GM23248 (cell line): ENCODE measurements around the gene ECT2.

Source experiments
- EZH2 ChIP-seq: fragments of 200-600 bp; sonication (generic); IDR thresholded peaks from 2 replicates; pipeline ENCODE4 v1.6.1; 2018; ENCODE audit warnings: antibody characterized with exemption, mild to moderate bottlenecking; ENCODE audit not compliant: insufficient read depth, poor library complexity, severe bottlenecking
- EZH2phosphoT487 ChIP-seq: fragments of 200-600 bp; sonication (generic); IDR thresholded peaks from 2 replicates; pipeline ENCODE4 v1.6.1; 2018; ENCODE audit warnings: antibody characterized with exemption, moderate library complexity, mild to moderate bottlenecking, low read depth; ENCODE audit not compliant: insufficient read depth

GRCh38 chr3:172813462-172813861 is 62.9 kb downstream of the ECT2 start:
- TF ChIP-seq EZH2 = no peak
- no peak for TF ChIP-seq EZH2phosphoT487
